Glomerular endothelial cell (primary cell): ENCODE results near the gene MARCHF9. TPM values are rescaled to one million over a fixed set of nuclear protein-coding genes. Genes with fewer than 3 reads are reported as not detected.

Experiments
- DNase-seq: peaks from one replicate; pipeline ENCODE4 v3.0.0-alpha.2; 2011; ENCODE audit warnings: low read depth, low spot score; ENCODE audit errors: extremely low read depth
- total RNA-seq: library from RNA; depleted of rRNA; stranded (reverse); fragments of >200 nt; gene quantifications from 2 replicates; pipeline ENCODE4 v1.2.3, GENCODE V29; 2015

The MARCHF9 gene
- total RNA-seq, 1 donor from 2014 or later: 8.6 TPM

DNA sequence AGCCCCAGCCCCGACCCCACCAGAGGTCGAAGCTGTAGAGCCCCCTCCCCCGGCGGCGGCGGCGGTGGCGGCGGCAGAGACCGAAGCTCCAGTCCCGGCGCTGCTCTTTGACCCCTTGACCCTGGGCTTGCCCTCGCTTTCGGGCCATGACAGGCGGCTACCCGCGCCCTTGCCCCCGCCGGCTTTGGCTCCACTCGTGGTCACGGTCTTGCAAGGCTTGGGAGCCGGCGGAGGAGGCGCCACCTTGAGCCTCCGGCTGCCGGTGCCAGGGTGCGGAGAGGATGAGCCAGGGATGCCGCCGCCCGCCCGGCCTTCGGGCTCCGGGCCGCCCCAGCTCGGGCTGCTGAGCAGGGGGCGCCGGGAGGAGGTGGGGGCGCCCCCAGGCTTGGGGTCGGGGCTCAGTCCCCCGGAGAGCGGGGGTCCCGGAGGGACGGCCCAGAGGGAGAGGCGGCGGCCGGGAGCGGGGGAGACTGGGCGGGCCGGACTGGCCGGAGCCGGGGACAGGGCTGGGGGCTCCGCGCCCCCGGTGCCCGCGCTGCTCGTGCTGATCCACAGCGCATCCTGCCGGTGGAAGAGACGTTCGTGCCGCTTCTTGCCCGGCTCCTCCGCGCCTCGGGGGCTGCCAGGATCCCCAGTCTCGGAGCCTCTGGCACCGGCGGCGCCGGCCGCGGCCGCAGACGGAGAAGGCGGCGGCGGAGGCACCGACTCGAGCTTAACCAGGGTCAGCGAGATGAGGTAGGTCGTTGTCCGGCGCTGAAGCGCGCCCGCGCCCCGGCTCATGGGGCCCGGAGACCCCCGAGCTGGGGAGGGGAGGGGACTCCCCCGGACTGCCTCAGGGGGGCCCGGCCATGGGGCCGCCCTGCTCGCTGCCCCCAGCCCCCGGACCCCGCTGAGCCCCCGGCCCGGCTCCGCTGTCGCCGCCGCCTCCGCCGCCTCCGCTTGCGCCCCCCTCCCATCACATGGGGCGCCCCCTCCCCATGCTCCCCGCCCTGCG lies 17.1 kb upstream of the MARCHF9 start:
- DNase-seq: no peak

DNA sequence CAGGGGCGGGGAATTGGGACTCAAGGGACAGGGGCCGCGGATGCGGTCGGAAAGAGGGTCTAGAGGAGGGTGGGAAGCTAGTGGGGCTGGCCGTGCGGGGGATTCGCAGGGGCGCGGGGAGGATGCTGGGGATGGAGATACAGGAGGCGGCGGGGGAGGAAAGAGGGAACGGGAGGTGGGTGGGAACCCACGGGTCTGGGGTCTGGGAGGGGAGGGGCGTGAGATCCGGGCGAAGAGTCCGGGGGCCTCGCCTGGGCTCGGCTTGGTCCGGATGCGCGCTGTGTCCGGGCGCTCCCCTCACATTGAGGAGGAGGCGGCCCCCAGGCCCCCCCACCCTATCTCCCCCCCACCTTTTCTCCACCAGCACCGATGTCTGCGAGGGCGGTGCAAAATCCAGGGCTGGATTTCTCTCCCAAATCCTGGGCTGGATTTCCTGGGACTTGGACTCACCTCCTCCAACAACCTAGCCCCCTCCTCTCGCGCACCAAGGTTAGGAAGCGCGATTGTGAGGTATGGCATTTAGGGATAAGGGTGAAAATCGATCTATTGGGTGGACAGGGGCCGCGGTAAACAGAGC lies 16.2 kb upstream of the MARCHF9 start, which contains the start of gene AGAP2:
AGAP2 (minus strand) TSS at position 82 of the 577 bp plus-strand sequence. CDS start 496 bp downstream, outside the sequence.
- no peak for DNase-seq

- no peak for DNase-seq
Measured at GRCh38 chr12:57739387-57739786, 15.5 kb upstream of the MARCHF9 start.

DNA sequence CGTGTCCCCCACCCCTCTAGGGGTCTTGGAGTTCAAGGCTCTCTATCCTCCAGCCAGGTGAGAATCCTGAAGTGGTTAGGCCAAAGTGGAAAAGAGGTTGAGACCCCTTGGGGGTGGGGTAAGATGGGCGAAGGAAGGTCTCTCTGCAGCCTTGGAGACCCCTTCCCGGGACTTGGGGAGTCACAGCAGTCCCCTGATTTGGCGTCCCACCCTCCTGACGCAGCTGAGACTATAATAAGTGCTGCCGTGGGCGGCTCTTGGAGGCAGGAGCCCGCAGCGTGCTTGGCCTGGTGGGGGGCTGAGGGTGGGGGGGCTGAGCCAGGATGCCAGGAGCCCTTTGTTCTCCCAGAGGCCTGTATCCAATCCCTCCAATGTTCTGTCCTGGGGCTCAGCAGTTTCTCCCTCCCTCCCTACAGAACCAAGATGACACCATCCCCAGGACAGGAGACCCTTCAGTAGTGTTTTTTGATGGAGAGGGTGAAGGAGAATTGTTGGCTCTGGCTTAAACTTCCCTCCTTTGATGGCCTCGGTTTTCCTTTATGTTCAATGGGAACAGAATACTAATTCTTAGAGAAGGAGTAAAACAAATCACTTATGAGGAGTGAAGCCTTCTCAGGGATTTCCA lies 14.9 kb upstream of the MARCHF9 start:
- DNase-seq: no peak

- DNase-seq: no peak
Measured at GRCh38 chr12:57740656-57741412, 14.1 kb upstream of the MARCHF9 start.

DNA sequence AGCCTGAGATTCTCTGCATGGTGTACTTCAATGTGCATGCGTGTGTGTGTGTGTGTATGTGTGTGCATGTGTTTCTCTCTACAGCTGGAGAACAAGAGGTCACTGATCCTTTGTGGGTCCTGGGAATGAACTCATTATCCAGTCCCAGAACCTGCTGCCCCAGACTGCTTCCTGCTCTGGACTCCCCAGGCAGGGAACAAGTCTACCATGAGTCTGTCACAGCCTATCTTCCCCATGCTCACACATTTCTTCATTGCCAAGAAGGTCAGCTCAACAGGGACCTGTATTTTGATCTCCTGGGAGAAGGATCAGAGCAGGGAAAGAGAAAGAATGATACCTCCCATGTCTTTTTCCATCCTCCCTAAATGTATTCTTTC lies 13.5 kb upstream of the MARCHF9 start:
- no peak for DNase-seq

GRCh38 chr12:57741844-57742738 lies 12.8 kb upstream of the MARCHF9 start:
- DNase-seq: no peak

- no peak for DNase-seq
Measured at GRCh38 chr12:57743769-57744168, 11.1 kb upstream of the MARCHF9 start.

DNA sequence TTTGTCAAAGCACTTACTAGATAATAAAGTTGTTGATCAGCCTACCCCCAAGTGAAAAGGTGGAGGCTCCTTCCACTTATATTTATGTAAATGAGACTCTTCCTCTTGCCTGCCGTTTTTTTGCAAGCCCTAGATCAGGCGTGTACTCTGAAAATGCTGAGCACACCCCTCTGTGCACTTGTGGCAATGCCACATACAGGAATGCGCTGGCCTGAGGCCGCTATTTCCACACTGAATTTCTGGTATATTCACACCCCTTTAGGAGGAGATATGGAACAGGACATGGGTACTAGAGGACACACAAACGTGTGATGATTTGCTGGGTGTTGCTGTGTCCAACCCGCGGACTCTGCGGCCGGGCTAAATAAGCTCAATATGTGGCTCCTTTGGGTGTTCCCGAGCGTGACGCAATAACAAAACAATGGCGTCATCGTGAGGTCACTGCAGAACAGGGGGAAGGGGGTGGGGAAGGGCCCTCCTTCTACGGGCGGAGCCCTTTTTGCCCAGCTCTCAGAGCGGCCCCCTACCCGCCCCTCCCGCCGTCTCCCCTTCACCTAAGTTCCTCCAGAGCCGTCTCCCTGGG lies 10.6 kb upstream of the MARCHF9 start:
- no peak for DNase-seq

GRCh38 chr12:57744777-57745484 lies 10.0 kb upstream of the MARCHF9 start, which contains the start of gene TSPAN31:
Gene TSPAN31 (plus strand): TSS chr12:57745039. CDS start chr12:57745155, 116 bp downstream.
- DNase-seq: peak; percentile 91

- no peak for DNase-seq
Measured at GRCh38 chr12:57745485-57745881, 9.4 kb upstream of the MARCHF9 start.

- DNase-seq: no peak
Measured at GRCh38 chr12:57746025-57746424, 8.9 kb upstream of the MARCHF9 start.

- no peak for DNase-seq
Measured at GRCh38 chr12:57749061-57749460, 5.8 kb upstream of the MARCHF9 start.

DNA sequence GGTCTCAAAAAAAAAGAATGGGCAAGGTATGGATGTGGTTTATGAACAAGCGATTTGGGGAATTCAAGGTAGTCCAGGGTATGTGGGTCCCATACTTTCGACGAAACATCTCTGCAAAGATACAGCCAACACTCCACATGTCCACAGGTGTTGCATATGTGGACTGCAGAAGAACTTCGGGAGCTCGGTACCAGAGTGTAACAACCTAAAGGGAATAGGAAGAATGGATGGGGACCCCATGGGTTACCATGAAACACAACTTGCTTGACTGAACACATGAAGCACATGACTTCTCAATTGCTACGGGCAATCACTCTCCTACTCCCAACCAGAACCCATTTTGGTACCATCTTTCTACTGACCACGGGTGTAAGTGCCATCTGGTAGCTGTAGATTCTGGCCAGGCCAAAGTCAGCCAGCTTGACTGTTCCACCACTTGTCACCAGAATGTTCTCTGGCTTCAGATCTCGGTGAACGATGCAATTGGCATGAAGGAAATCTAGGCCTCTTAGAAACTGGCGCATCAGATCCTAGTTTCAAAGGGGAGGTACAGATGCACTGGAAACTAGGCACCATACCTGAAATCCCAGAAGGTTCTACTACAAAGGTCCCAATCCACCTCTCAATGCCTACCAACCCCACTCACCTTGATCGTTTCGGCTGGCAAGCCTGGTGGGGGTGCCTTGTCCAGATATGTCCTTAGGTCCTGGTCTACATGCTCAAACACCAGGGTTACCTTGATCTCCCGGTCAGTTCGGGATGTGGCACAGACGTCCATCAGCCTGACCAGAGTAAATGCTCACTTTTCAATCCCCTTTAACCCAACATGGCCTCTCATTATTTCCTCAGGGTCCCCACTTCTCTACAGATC lies 4.1 kb upstream of the MARCHF9 start:
- no peak for DNase-seq

DNA sequence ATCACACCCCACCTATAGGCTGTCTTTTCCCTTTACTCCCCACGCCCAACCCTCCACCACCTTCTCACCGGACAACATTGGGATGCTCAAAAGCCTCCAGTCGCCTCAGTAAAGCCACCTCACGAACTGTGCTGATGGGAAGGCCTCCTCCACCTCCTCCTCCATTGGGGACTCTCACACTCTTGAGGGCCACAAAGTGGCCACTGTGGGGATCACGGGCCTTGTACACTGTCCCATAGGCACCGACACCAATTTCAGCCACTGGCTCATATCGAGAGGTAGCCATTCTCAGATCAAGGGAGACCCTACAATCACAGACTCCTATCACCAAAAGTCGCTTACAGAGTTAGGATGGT lies 3.5 kb upstream of the MARCHF9 start:
- DNase-seq: no peak

GRCh38 chr12:57751788-57752667 lies 2.9 kb upstream of the MARCHF9 start, which contains the start of gene CDK4:
Gene CDK4 (minus strand): TSS chr12:57752310. CDS start chr12:57751717, 593 bp downstream.
- peak; percentile 81 for DNase-seq

DNA sequence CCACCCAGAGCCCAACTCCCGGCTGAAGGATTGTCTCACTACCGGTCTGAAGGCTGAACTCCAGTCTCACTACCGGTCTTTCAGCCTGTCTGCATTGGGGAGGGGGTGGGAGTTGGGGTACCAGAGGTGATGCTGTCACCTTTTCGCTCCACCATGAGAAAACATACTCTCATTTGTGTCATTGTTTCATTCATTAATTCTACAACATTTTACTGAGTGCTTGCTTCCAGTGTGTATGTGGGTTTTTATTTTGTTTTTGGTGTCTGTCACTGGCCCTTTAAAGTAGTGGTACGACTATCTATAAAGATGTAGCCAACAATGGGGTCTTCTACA lies 2.3 kb upstream of the MARCHF9 start:
- DNase-seq: no peak
